ENCODE results near the gene DCXR.

Gene DCXR

GRCh38 chr17:82014971-82015310 is 22.6 kb downstream of the DCXR start:
- TF ChIP-seq GATA2 (IDR thresholded peaks at IDR 0.05; ENCODE audit: low read depth, low read length) (no peak), GATA3 (IDR thresholded peaks at IDR 0.05; ENCODE audit: low read depth, low read length) (no peak)

DNA sequence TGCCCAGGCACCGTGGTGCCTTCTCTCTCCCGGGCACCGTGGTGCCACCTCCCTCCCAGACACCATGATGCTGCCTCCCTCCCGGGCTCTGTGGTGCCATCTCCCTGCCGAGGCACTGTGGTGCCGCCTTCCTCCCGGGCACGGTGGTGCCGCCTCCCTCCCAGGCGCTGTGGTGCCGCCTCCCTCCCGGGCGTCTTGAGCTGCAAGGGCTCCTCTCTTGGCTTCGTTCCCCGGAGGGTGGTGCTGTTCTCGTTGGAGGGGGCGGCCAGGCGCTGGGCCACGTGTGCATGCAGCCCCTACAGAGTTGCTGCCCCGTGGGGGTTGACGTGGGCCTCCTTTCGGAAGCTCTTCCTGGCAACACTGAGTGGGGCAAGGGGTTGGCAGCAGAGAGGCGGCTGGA is 23.1 kb downstream of the DCXR start:
- no peak for TF ChIP-seq GATA2 (IDR thresholded peaks at IDR 0.05; ENCODE audit: low read depth, low read length)
- no peak for TF ChIP-seq GATA3 (IDR thresholded peaks at IDR 0.05; ENCODE audit: low read depth, low read length)

- TF ChIP-seq GATA3 (IDR thresholded peaks at IDR 0.05; ENCODE audit: low read depth, low read length) (no peak), GATA2 (IDR thresholded peaks at IDR 0.05; ENCODE audit: low read depth, low read length) (no peak)
Observed at GRCh38 chr17:82013772-82014321, 23.6 kb downstream of the DCXR start.

DNA sequence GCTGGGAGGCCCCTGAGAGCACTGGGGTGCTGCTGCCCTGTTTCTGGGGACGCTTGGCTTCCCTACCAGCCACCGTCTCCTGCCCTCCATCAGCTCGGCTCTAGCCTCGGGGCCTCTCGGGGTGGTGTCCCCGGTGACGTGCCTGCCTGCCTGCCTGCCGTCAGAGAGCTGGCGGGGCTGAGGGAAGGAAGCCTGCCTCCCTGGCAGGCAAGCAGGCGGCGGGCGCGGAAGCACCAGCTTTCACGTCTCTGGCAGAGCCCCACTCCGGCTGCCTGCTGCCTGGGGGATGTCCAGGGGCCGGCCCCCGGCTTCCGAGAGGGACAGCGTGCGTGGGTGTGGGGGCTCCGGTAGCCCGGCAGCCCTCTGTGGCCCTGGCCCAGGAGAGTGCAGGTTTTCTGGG is 24.2 kb downstream of the DCXR start:
- TF ChIP-seq GATA3 (IDR thresholded peaks at IDR 0.05; ENCODE audit: low read depth, low read length) (no peak), GATA2 (IDR thresholded peaks at IDR 0.05; ENCODE audit: low read depth, low read length) (no peak)

DNA sequence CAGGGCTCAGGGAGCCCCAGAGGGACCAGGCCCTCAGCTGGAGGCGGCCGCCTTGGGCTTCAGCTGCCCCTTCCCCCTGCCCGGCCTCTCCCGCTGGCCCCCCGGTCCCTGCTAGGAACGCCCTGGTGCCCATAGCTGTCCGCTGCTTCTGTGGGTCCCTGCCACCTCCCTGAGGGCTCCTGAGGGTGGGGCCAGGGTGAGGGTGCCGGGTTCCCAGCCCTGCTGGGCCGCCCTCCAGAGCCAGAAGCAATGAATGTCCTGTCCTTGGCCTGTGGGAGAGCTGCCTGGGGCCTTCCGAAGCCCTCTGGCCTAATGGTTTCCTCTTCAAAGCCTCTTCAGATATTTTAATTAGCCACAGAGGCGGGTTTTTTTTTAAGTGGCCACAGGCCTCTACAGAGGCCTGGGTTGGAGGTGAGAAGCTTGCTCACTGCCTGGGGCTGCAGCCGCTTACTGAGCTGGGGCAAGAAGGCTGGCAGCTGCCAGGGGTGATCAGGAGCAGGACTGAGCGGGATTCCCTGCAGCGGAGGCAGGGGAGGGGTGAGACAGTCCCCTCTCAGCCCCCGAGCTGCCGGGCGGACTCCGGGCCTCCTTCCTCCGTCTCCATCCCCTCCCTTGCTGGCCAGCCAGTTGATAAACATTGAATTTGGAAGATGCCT is 24.7 kb downstream of the DCXR start:
- TF ChIP-seq GATA3 (IDR thresholded peaks at IDR 0.05; ENCODE audit: low read depth, low read length) = no peak
- TF ChIP-seq GATA2 (IDR thresholded peaks at IDR 0.05; ENCODE audit: low read depth, low read length) = no peak

- TF ChIP-seq GATA2 (IDR thresholded peaks at IDR 0.05; ENCODE audit: low read depth, low read length) = no peak
- TF ChIP-seq GATA3 (IDR thresholded peaks at IDR 0.05; ENCODE audit: low read depth, low read length) = no peak
Observed at GRCh38 chr17:82012261-82012639, 25.2 kb downstream of the DCXR start.

- TF ChIP-seq GATA2 (IDR thresholded peaks at IDR 0.05; ENCODE audit: low read depth, low read length) (no peak), GATA3 (IDR thresholded peaks at IDR 0.05; ENCODE audit: low read depth, low read length) (no peak)
Observed at GRCh38 chr17:82011617-82012187, 25.8 kb downstream of the DCXR start.

DNA sequence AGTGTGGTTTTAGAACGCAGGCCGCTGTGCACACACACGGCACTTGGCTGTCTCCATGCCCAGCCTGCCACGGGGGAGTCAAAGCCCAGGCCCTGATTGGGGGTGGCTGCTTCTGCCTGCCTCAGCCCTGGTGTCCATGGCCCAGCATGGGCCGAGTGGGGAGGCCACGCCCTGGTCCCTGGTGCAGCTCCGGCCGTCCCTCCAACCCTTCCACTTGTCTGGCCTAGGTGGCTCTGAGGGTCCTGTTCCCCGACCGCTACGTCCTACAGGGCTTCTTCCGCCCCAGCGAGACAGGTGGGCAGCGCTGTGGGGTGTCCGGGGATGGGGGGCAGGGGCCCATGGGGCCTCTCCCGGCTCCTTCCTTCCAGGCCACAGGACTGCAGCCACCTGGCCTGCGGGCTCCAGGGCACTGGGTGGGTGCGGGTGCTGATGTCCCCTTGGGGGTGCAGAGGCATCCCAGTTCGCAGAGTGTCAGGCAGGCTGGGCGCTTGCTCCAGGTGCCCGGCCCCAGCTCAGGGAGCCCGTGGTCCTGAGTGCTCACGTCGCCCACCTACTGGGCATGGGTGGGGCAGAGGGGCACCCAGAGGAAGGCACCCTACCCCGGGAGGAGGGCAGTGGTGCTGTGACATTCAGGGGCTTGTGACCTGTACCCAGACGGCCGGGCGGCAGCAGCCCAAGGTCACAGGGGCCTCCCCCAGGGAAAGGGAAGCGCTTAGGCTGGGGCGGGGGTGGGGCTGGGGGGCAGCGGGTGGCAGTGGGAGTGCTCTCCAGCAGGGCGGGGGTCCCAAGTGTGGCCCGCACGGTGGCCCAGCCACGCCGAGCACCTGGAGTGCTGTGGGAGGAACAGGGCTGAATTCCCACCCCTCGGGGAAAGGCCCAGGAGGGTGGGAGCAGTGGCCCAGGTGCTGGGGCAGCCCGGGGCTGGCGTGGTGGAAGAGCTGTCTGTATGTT is 26.6 kb downstream of the DCXR start:
- TF ChIP-seq GATA3 (IDR thresholded peaks at IDR 0.05; ENCODE audit: low read depth, low read length) (no peak), GATA2 (IDR thresholded peaks at IDR 0.05; ENCODE audit: low read depth, low read length) (no peak)

DNA sequence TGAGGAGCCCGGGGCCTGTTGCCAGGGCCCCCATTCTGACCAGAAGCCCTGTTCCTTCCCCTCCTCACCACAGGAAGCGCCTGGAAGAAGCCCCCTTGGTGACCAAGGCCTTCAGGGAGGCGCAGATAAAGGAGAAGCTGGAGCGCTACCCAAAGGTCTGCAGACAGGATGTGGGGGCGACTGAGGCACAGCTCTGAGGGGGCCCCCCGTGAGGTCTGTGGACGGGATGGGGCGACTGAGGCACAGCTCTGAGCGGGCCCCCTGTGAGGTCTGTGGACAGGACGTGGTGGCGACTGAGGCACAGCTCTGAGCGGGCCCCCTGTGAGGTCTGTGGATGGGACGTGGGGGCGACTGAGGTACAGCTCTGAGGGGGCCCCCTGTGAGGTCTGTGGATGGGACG is 28.1 kb downstream of the DCXR start:
- no peak for TF ChIP-seq GATA2 (IDR thresholded peaks at IDR 0.05; ENCODE audit: low read depth, low read length)
- TF ChIP-seq GATA3 (IDR thresholded peaks at IDR 0.05; ENCODE audit: low read depth, low read length) = no peak

DNA sequence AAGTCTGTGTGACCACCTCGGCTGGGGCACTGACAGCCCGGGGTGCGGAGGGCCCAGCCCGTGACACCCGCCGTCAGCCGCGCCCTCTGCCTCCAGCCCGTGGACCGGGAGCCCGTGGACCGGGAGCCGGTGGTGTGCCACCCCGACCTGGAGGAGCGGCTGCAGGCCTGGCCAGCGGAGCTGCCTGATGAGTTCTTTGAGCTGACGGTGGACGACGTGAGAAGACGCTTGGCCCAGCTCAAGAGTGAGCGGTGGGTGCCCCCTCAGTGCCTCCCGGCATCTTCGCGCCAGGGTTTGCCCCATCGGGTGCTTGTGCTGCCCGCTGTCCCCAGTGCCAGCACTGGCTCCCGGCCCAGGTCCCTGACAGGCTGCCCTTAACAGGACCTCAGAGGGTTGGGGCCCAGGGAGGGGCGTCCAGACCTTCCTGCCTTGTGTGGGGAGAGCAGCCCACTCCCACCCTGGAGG is 28.5 kb downstream of the DCXR start:
- TF ChIP-seq GATA3 (IDR thresholded peaks at IDR 0.05; ENCODE audit: low read depth, low read length) (no peak), GATA2 (IDR thresholded peaks at IDR 0.05; ENCODE audit: low read depth, low read length) (no peak)

- TF ChIP-seq GATA2 (IDR thresholded peaks at IDR 0.05; ENCODE audit: low read depth, low read length) (no peak), GATA3 (IDR thresholded peaks at IDR 0.05; ENCODE audit: low read depth, low read length) (no peak)
Observed at GRCh38 chr17:82008258-82008940, 29.1 kb downstream of the DCXR start.

GRCh38 chr17:82007495-82008257 is 29.8 kb downstream of the DCXR start:
- no peak for TF ChIP-seq GATA3 (IDR thresholded peaks at IDR 0.05; ENCODE audit: low read depth, low read length)
- TF ChIP-seq GATA2 (IDR thresholded peaks at IDR 0.05; ENCODE audit: low read depth, low read length) = no peak

- no peak for TF ChIP-seq GATA2 (IDR thresholded peaks at IDR 0.05; ENCODE audit: low read depth, low read length)
- TF ChIP-seq GATA3 (IDR thresholded peaks at IDR 0.05; ENCODE audit: low read depth, low read length) = no peak
Observed at GRCh38 chr17:82007228-82007494, 30.3 kb downstream of the DCXR start.
